Endodermal cell (in vitro differentiated cells): ENCODE data around the gene KDM4E. TPM values are rescaled to one million over a fixed set of nuclear protein-coding genes. Genes with fewer than 3 reads are reported as not detected.

Source experiments
- DNase-seq: peaks from one replicate; pipeline ENCODE4 v3.0.0-alpha.2; 2017
- H3K27ac ChIP-seq: 2 replicates; pipeline ENCODE4 v1.5.1; 2013; ENCODE audit warnings: mild to moderate bottlenecking, low read depth, low read length, moderate library complexity
- H3K27me3 ChIP-seq: 2 replicates; pipeline ENCODE4 v1.6.1; 2013; ENCODE audit warnings: mild to moderate bottlenecking, low read length, moderate library complexity; ENCODE audit not compliant: insufficient read depth, control insufficient read depth, poor library complexity, severe bottlenecking
- H3K36me3 ChIP-seq: 2 replicates; pipeline ENCODE4 v1.7.0; 2013; ENCODE audit warnings: mild to moderate bottlenecking, low read length, moderate library complexity; ENCODE audit not compliant: control insufficient read depth, insufficient read depth
- H3K4me1 ChIP-seq: one replicate; pipeline ENCODE4 v1.7.0; 2013; ENCODE audit warnings: low read length; ENCODE audit not compliant: control insufficient read depth, insufficient read depth
- H3K4me3 ChIP-seq: 2 replicates; pipeline ENCODE4 v1.5.1; 2013; ENCODE audit warnings: mild to moderate bottlenecking, low read length, moderate library complexity
- H3K9ac ChIP-seq: 2 replicates; pipeline ENCODE4 v1.6.1; 2013; ENCODE audit warnings: mild to moderate bottlenecking, low read length, moderate library complexity; ENCODE audit not compliant: poor library complexity, severe bottlenecking; ENCODE audit errors: extremely low read depth
- H3K9me3 ChIP-seq: 2 replicates; pipeline ENCODE4 v1.6.1; 2013; ENCODE audit warnings: mild to moderate bottlenecking, low read length, moderate library complexity; ENCODE audit not compliant: control insufficient read depth
- H3K27ac Mint-ChIP-seq: 2 replicates; pipeline ENCODE4 v1.8.0; 2020; ENCODE audit warnings: mixed read lengths
- H3K27me3 Mint-ChIP-seq: 2 replicates; pipeline ENCODE4 v1.8.0; 2021; ENCODE audit warnings: mild to moderate bottlenecking, mixed read lengths; ENCODE audit not compliant: insufficient read depth
- H3K36me3 Mint-ChIP-seq: 2 replicates; pipeline ENCODE4 v1.8.0; 2020; ENCODE audit warnings: low read depth, mixed read lengths
- H3K4me1 Mint-ChIP-seq: 2 replicates; pipeline ENCODE4 v1.8.0; 2020; ENCODE audit warnings: mixed read lengths
- H3K4me3 Mint-ChIP-seq: 2 replicates; pipeline ENCODE4 v1.8.0; 2020; ENCODE audit warnings: mild to moderate bottlenecking, moderate library complexity, mixed read lengths
- H3K9me3 Mint-ChIP-seq: 2 replicates; pipeline ENCODE4 v1.8.0; 2020; ENCODE audit warnings: mild to moderate bottlenecking, mixed read lengths
- CTCF ChIP-seq: fragments of 200-600 bp; sonication (generic); conservative IDR thresholded peaks from 2 replicates; pipeline ENCODE4 v1.5.0; 2021; ENCODE audit warnings: antibody characterized with exemption, mild to moderate bottlenecking
- WGBS, 2 experiments: methylation state at CpG; one replicate each; pipeline versions ENCODE4 v1.1.5 to v1.1.7; 2013; ENCODE audit warnings: missing lambda C conversion rate in 2 of 2, mixed read lengths in 1 of 2; ENCODE audit not compliant: insufficient coverage in 1 of 2, insufficient read length in 1 of 2; 5-methylcytosine and 5-hydroxymethylcytosine counted together
- total RNA-seq, 2 donors: library from RNA; stranded (reverse); fragmentation: NEBNext Ultra II Directional in 1 of 2; extraction: Animal tissue kit (Norgen Biotek cat#: 25700) in 1 of 2; gene quantifications; 2 replicates in 1 of 2; 3 replicates in 1 of 2; pipeline ENCODE4 v1.2.1, GENCODE V29; 2021

Gene KDM4E
- total RNA-seq, 2 donors from 2014 or later = not detected

- DNase-seq = no peak
- Mint-ChIP-seq H3K4me3 (no peak overlapping the region), H3K27me3 (peaks cover 1% of the 10 kb centered on the region), H3K27ac (no peak overlapping the region), H3K4me1 (no peaks in the 10 kb centered on the region), H3K36me3 (peaks cover 1% of the 10 kb centered on the region), H3K9me3 (no peaks in the 10 kb centered on the region)
- Histone ChIP-seq H3K9me3 (no peaks in the 10 kb centered on the region), H3K4me3 (no peak overlapping the region), H3K27me3 (peaks cover 17% of the 10 kb centered on the region), H3K36me3 (no peaks in the 10 kb centered on the region), H3K27ac (no peak overlapping the region), H3K4me1 (no peaks in the 10 kb centered on the region), H3K9ac (no peak overlapping the region)
- 95 to 100% methylated on average over 12 to 13 of the region's 13 CpGs for WGBS, 2 experiments
- TF ChIP-seq CTCF = no peak
Measured at GRCh38 chr11:94998285-94998684, 26.8 kb upstream of the KDM4E start.

DNA sequence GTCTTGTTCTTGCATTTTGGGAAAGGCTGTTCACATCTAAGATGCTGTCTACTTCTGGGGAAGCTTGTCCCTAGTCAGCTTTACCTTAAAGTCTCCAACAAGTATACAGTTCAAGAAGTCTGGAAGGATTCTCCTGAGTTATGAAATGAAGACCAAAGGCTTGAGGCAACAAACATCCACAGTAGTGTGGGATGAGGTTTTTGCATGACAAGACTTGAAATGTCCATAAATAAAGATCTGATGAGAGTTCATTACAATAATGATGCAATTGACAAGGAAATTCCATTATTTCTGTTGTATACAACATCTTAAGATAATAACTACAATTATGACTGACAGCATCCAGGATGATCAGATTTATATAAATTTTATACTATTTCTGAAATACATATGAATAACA lies 21.3 kb upstream of the KDM4E start:
- no peaks in the 10 kb centered on the region for H3K4me1 ChIP-seq
- Mint-ChIP-seq H3K27me3 (peaks cover 12% of the 10 kb centered on the region), H3K36me3 (no peaks in the 10 kb centered on the region), H3K27ac (no peak overlapping the region), H3K4me3 (no peak overlapping the region), H3K4me1 (no peaks in the 10 kb centered on the region), H3K9me3 (no peaks in the 10 kb centered on the region)
- no peak for TF ChIP-seq CTCF
- no peak overlapping the region for H3K9ac ChIP-seq
- H3K27ac ChIP-seq = no peak overlapping the region
- H3K27me3 ChIP-seq = peaks cover 17% of the 10 kb centered on the region
- no peak for DNase-seq
- H3K9me3 ChIP-seq = no peaks in the 10 kb centered on the region
- H3K36me3 ChIP-seq = no peaks in the 10 kb centered on the region
- no peak overlapping the region for H3K4me3 ChIP-seq

DNA sequence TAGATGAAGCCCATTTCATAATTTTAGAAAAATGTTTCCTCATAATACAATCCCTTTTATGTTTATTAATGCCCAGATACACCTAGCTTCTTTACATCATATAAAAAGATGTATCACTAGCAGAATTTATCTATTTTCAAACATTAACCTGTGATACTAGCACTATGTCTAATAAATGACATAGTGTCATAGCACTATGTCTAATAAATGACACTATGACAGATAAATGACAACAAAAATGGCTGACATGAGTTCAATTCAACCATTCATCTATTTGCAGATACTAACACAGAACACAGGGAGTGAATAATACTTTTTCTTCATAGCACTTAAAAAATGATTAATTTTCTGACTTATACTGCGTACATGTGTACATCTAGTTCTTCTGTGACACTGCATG lies 19.4 kb upstream of the KDM4E start:
- Mint-ChIP-seq H3K36me3 (no peaks in the 10 kb centered on the region), H3K27me3 (peaks cover 21% of the 10 kb centered on the region), H3K4me3 (no peak overlapping the region), H3K9me3 (no peaks in the 10 kb centered on the region), H3K27ac (no peak overlapping the region), H3K4me1 (no peaks in the 10 kb centered on the region)
- Histone ChIP-seq H3K36me3 (no peaks in the 10 kb centered on the region), H3K4me3 (no peak overlapping the region), H3K9ac (no peak overlapping the region), H3K4me1 (no peaks in the 10 kb centered on the region), H3K27ac (no peak overlapping the region), H3K9me3 (no peaks in the 10 kb centered on the region), H3K27me3 (peaks cover 24% of the 10 kb centered on the region)
- 100% methylated on average over 1 of the region's 1 CpG; no CpG with 5 or more reads in 1 of the 2 experiments for WGBS, 2 experiments
- DNase-seq = no peak
- no peak for TF ChIP-seq CTCF
